CD14-positive monocyte (primary cell): ENCODE data around the gene C16orf95. TPM values are rescaled to one million over a fixed set of nuclear protein-coding genes. Genes with fewer than 3 reads are reported as not detected.

Experiments
- DNase-seq, 3 donors: peaks; one replicate each; pipeline ENCODE4 v3.0.0-alpha.2; 2011 to 2022
- H2AFZ ChIP-seq: 2 replicates; pipeline ENCODE4 v1.6.0; 2012; ENCODE audit warnings: mild to moderate bottlenecking, low read depth, low read length, inconsistent platforms; ENCODE audit not compliant: insufficient read depth, poor library complexity, severe bottlenecking
- H3K27ac ChIP-seq, 2 donors: 1 replicate in 1 of 2; 2 replicates in 1 of 2; pipeline ENCODE4 v1.5.1; 2012 to 2013; ENCODE audit warnings: low read length in 2 of 2, control low read depth in 1 of 2, inconsistent platforms in 1 of 2, low read depth in 1 of 2, mild to moderate bottlenecking in 1 of 2
- H3K27me3 ChIP-seq, 2 donors: one replicate each; pipeline versions ENCODE4 v1.6.0 to v1.6.1; 2011 to 2013; ENCODE audit warnings: low read length in 2 of 2; ENCODE audit not compliant: control insufficient read depth in 2 of 2, insufficient read depth in 2 of 2
- H3K36me3 ChIP-seq, 2 donors: replicated peaks in 1 of 2; 1 replicate in 1 of 2; 2 replicates in 1 of 2; pipeline versions ENCODE4 v1.5.1 to v1.6.1; 2012 to 2013; ENCODE audit warnings: low read length in 2 of 2, control low read depth in 1 of 2, inconsistent platforms in 1 of 2, mild to moderate bottlenecking in 1 of 2; ENCODE audit not compliant: insufficient read depth in 2 of 2, control insufficient read depth in 1 of 2
- H3K4me1 ChIP-seq, 2 donors: 1 replicate in 1 of 2; 2 replicates in 1 of 2; pipeline versions ENCODE4 v1.5.1 to v1.6.1; 2012 to 2013; ENCODE audit warnings: low read length in 2 of 2, control low read depth in 1 of 2, inconsistent platforms in 1 of 2, mild to moderate bottlenecking in 1 of 2, moderate library complexity in 1 of 2; ENCODE audit not compliant: insufficient read depth in 2 of 2, control insufficient read depth in 1 of 2
- H3K4me2 ChIP-seq: replicated peaks from 2 replicates; pipeline ENCODE3; 2012; ENCODE audit warnings: low read length, moderate library complexity, mild to moderate bottlenecking; ENCODE audit not compliant: poor library complexity, severe bottlenecking; ENCODE audit errors: extremely low read depth
- H3K4me3 ChIP-seq, 3 experiments: fragments of 200-600 bp in 1 of 3; sonication (generic) in 1 of 3; replicated peaks in 1 of 3; 1 replicate in 2 of 3; 2 replicates in 1 of 3; pipeline ENCODE4 v1.5.1; 2011 to 2013; ENCODE audit warnings: low read length in 3 of 3, mild to moderate bottlenecking in 3 of 3, control low read depth in 2 of 3, low read depth in 2 of 3, inconsistent platforms in 1 of 3, moderate library complexity in 1 of 3
- H3K79me2 ChIP-seq: 2 replicates; pipeline ENCODE4 v1.6.0; 2012; ENCODE audit warnings: mild to moderate bottlenecking, control low read depth, inconsistent platforms, low read length, moderate library complexity; ENCODE audit not compliant: insufficient read depth
- H3K9ac ChIP-seq: 2 replicates; pipeline ENCODE4 v1.6.0; 2017; ENCODE audit warnings: low read length, mild to moderate bottlenecking; ENCODE audit not compliant: insufficient read depth, poor library complexity, severe bottlenecking
- H3K9me3 ChIP-seq, 2 donors: replicated peaks in 1 of 2; 1 replicate in 1 of 2; 2 replicates in 1 of 2; pipeline versions ENCODE4 v1.5.1 to v1.6.1; 2012 to 2013; ENCODE audit warnings: low read length in 2 of 2, control low read depth in 1 of 2; ENCODE audit not compliant: control insufficient read depth in 1 of 2, insufficient read depth in 1 of 2
- H4K20me1 ChIP-seq: 2 replicates; pipeline ENCODE4 v1.6.0; 2012; ENCODE audit warnings: mild to moderate bottlenecking, low read length, control low read depth, moderate library complexity; ENCODE audit not compliant: insufficient read depth
- H3K27ac Mint-ChIP-seq, 7 donors: one replicate each; pipeline ENCODE4 v1.8.0; 2020; ENCODE audit warnings: mild to moderate bottlenecking in 7 of 7, mixed read lengths in 7 of 7, moderate library complexity in 6 of 7, inconsistent platforms in 2 of 7
- H3K27me3 Mint-ChIP-seq, 3 donors: one replicate each; pipeline ENCODE4 v1.8.0; 2021 to 2022; ENCODE audit warnings: low read depth in 3 of 3, mild to moderate bottlenecking in 3 of 3, mixed read lengths in 3 of 3, moderate library complexity in 3 of 3, inconsistent platforms in 1 of 3
- H3K36me3 Mint-ChIP-seq, 2 donors: one replicate each; pipeline ENCODE4 v1.8.0; 2020; ENCODE audit warnings: mixed read lengths in 2 of 2, inconsistent platforms in 1 of 2, mild to moderate bottlenecking in 1 of 2
- H3K4me1 Mint-ChIP-seq: one replicate; pipeline ENCODE4 v1.8.0; 2020; ENCODE audit warnings: mild to moderate bottlenecking, mixed read lengths
- H3K4me3 Mint-ChIP-seq, 2 donors: one replicate each; pipeline ENCODE4 v1.8.0; 2020; ENCODE audit warnings: mild to moderate bottlenecking in 2 of 2, mixed read lengths in 2 of 2, moderate library complexity in 1 of 2
- H3K9me3 Mint-ChIP-seq, 7 donors: one replicate each; pipeline ENCODE4 v1.8.0; 2020 to 2022; ENCODE audit warnings: mixed read lengths in 7 of 7, mild to moderate bottlenecking in 6 of 7, moderate library complexity in 6 of 7, inconsistent platforms in 2 of 7
- CTCF ChIP-seq: fragments of 200-600 bp; IDR thresholded peaks from one replicate; pipeline ENCODE4 v1.8.0; 2022; ENCODE audit warnings: antibody characterized with exemption, mild to moderate bottlenecking
- WGBS: methylation state at CpG from one replicate; pipeline ENCODE4 v1.1.5; 2013; ENCODE audit warnings: missing lambda C conversion rate; ENCODE audit not compliant: insufficient coverage; 5-methylcytosine and 5-hydroxymethylcytosine counted together
- intact Hi-C, 2 donors: fragments of 100-400 bp; cut with micrococcal nuclease; formaldehyde crosslinking; loops; one replicate each; pipeline versions ENCODE4 v1.15.0 to v1.15.1; 2023
- polyA plus RNA-seq, 3 donors: library from polyadenylated mRNA; depleted of rRNA in 1 of 3; unstranded in 2 of 3; stranded (reverse) in 1 of 3; fragments of 300-500 nt in 2 of 3; fragments of >200 nt in 1 of 3; fragmentation: Illumina TruSeq in 2 of 3; gene quantifications; 1 replicate in 2 of 3; 2 replicates in 1 of 3; pipeline ENCODE4 v1.2.3, GENCODE V29; 2012 to 2021

Gene C16orf95
- polyA plus RNA-seq, 3 donors = 0.89 to 1.9 (median 1.7) TPM

- no peak for TF ChIP-seq CTCF
- WGBS = 91% methylated on average over 10 of the region's 13 CpGs
- no peak overlapping the region for H3K9ac ChIP-seq
- H3K36me3 ChIP-seq = peaks cover under 1% of the 10 kb centered on the region in 2 donors
- no peaks in the 10 kb centered on the region for H3K79me2 ChIP-seq
- no peak overlapping the region for H2AFZ ChIP-seq
- H4K20me1 ChIP-seq = no peaks in the 10 kb centered on the region
- no peak overlapping the region for H3K4me2 ChIP-seq
- H3K27me3 ChIP-seq = no peaks in the 10 kb centered on the region
- H3K4me3 ChIP-seq = no peak overlapping the region
- no peak for DNase-seq
- Mint-ChIP-seq H3K4me3 (no peak overlapping the region), H3K27me3 (peaks cover 0 to 13% (median 2%) of the 10 kb centered on the region in 3 donors), H3K27ac (no peak overlapping the region), H3K36me3 (peaks cover 23 to 34% of the 10 kb centered on the region in 2 donors), H3K9me3 (peaks cover 0 to 2% (median 0%) of the 10 kb centered on the region in 7 donors), H3K4me1 (peaks cover 6% of the 10 kb centered on the region)
- H3K4me1 ChIP-seq = no peaks in the 10 kb centered on the region
- intact Hi-C loops = no loop called here
- H3K27ac ChIP-seq = no peak overlapping the region
- no peaks in the 10 kb centered on the region for H3K9me3 ChIP-seq
Observed at GRCh38 chr16:87347932-87348615, 30.9 kb upstream of the C16orf95 start.

GRCh38 chr16:87346517-87347060 lies 29.4 kb upstream of the C16orf95 start:
- Mint-ChIP-seq H3K36me3 (peaks cover 37 to 49% of the 10 kb centered on the region in 2 donors), H3K4me3 (no peak overlapping the region), H3K9me3 (peaks cover 0 to 2% (median 0%) of the 10 kb centered on the region in 7 donors), H3K4me1 (peaks cover 6% of the 10 kb centered on the region), H3K27ac (no peak overlapping the region), H3K27me3 (peaks cover 0 to 14% (median 2%) of the 10 kb centered on the region in 3 donors)
- no peak overlapping the region for H3K9ac ChIP-seq
- no peaks in the 10 kb centered on the region for H3K9me3 ChIP-seq
- H3K4me3 ChIP-seq = no peak overlapping the region
- no peaks in the 10 kb centered on the region for H4K20me1 ChIP-seq
- H3K27me3 ChIP-seq = no peaks in the 10 kb centered on the region
- intact Hi-C loops = no loop called here
- WGBS = 95% methylated on average over 21 of the region's 21 CpGs
- H2AFZ ChIP-seq = no peak overlapping the region
- no peaks in the 10 kb centered on the region for H3K4me1 ChIP-seq
- H3K4me2 ChIP-seq = no peak overlapping the region
- TF ChIP-seq CTCF = no peak
- no peaks in the 10 kb centered on the region for H3K79me2 ChIP-seq
- H3K27ac ChIP-seq = no peak overlapping the region
- DNase-seq = no peak
- peaks cover 8 to 13% of the 10 kb centered on the region in 2 donors for H3K36me3 ChIP-seq
